AG10803 (cell line): Measurements from ENCODE around the gene SLC35A2.
"Not testable (repeated sequence)": the region's sequence is repeated elsewhere in the genome, so short reads cannot be mapped to it uniquely, and the experiment has no call there.

Experiments
- DNase-seq: peaks from one replicate; pipeline ENCODE4 v3.0.0; 2010; ENCODE audit warnings: low read depth
- H3K4me3 ChIP-seq: 2 replicates; pipeline ENCODE4 v1.5.1; 2011; ENCODE audit warnings: mild to moderate bottlenecking, low read length, control low read depth
- CTCF ChIP-seq: conservative IDR thresholded peaks from 2 replicates; pipeline ENCODE4 v1.5.1; 2011; ENCODE audit warnings: mild to moderate bottlenecking, low read length, control low read depth, inconsistent platforms

SLC35A2 gene

GRCh38 chrX:48893556-48894348 lies 17.7 kb downstream of the SLC35A2 start:
- H3K4me3 ChIP-seq, result no peak overlapping the region
- no peak for TF ChIP-seq CTCF
- no peak for DNase-seq

GRCh38 chrX:48892896-48893295 lies 18.6 kb downstream of the SLC35A2 start:
- TF ChIP-seq CTCF, result no peak
- no peak overlapping the region for H3K4me3 ChIP-seq
- DNase-seq, result no peak

GRCh38 chrX:48891402-48892288 lies 19.8 kb downstream of the SLC35A2 start:
- TF ChIP-seq CTCF, result peak; percentile 46
- peak overlapping the region; percentile 58 for H3K4me3 ChIP-seq
- DNase-seq, result peak; percentile 81

- TF ChIP-seq CTCF, result no peak
- DNase-seq, result no peak
- peak overlapping the region; percentile 58 for H3K4me3 ChIP-seq
Measured at GRCh38 chrX:48890934-48891401, 20.5 kb downstream of the SLC35A2 start.

GRCh38 chrX:48890296-48890925 lies 21.0 kb downstream of the SLC35A2 start:
- no peak for TF ChIP-seq CTCF
- peak overlapping the region; percentile 58 for H3K4me3 ChIP-seq
- no peak for DNase-seq

GRCh38 chrX:48886586-48886985 lies 24.9 kb downstream of the SLC35A2 start:
- DNase-seq, H3K4me3 ChIP-seq: not testable (repeated sequence)

- no peak for DNase-seq
- no peak overlapping the region for H3K4me3 ChIP-seq
- TF ChIP-seq CTCF, result no peak
Measured at GRCh38 chrX:48883729-48884128, 27.7 kb downstream of the SLC35A2 start.

GRCh38 chrX:48876944-48877343 lies 34.5 kb downstream of the SLC35A2 start:
- H3K4me3 ChIP-seq, result not testable (repeated sequence)

GRCh38 chrX:48872017-48872416 lies 39.4 kb downstream of the SLC35A2 start:
- not testable (repeated sequence) for H3K4me3 ChIP-seq, DNase-seq

More at GRCh38 chrX:48876944-48877343, 34.5 kb downstream of the SLC35A2 start:
- DNase-seq, result not testable (repeated sequence)
